AG09319 (cell line): ENCODE results near the gene SLC35A5.

ENCODE experiments used
- DNase-seq: peaks from one replicate; pipeline ENCODE4 v3.0.0-alpha.2; 2010; ENCODE audit warnings: low read depth; ENCODE audit errors: extremely low read depth
- CTCF ChIP-seq: IDR thresholded peaks from 2 replicates; pipeline ENCODE4 v1.5.1; 2011; ENCODE audit warnings: low read depth, mild to moderate bottlenecking, inconsistent platforms, low read length, moderate library complexity

Gene SLC35A5

GRCh38 chr3:112579697-112580096 lies 17.9 kb downstream of the SLC35A5 start:
- TF ChIP-seq CTCF: no peak
- no peak for DNase-seq

GRCh38 chr3:112582244-112582874 lies 20.5 kb downstream of the SLC35A5 start:
- TF ChIP-seq CTCF: peak; percentile 70
- no peak for DNase-seq

- no peak for TF ChIP-seq CTCF
- DNase-seq: no peak
Observed at GRCh38 chr3:112583105-112583504, 21.3 kb downstream of the SLC35A5 start.

- no peak for TF ChIP-seq CTCF
- DNase-seq: no peak
Observed at GRCh38 chr3:112585782-112586181, 23.9 kb downstream of the SLC35A5 start.

GRCh38 chr3:112587336-112587735 lies 25.5 kb downstream of the SLC35A5 start:
- TF ChIP-seq CTCF: no peak
- DNase-seq: no peak

- no peak for TF ChIP-seq CTCF
- no peak for DNase-seq
Observed at GRCh38 chr3:112593258-112593657, 31.4 kb downstream of the SLC35A5 start.

- DNase-seq: no peak
- TF ChIP-seq CTCF: no peak
Observed at GRCh38 chr3:112594856-112595255, 33.0 kb downstream of the SLC35A5 start.
